HUDEP-2 (cell line): ENCODE results near the gene RPS6KA3.

ENCODE experiments used
- DNase-seq, 76 experiments: peaks; one replicate each; lab custom pipeline; 2025; ENCODE audit not compliant: unreplicated experiment in 76 of 76; lab: John Stamatoyannopoulos, UW

RPS6KA3 gene

DNA sequence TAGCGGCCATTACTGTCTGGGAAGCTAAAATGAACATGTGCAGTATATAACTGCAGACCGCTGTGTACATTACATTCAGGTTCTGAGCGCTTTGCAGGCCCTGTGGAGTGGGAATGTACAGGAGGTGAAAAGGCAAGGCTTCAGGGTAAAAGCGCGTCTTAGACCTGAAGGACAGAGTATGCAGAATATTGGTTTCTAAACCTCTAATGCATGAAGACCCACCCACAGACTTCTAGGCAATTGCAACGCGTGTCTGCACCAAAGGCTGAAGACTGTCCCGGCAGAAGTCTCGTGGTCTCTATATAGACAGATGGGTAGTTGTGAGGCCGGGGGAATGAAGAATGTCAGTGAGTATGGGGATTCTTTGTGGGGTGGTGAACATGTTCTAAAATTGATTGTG is 155.4 kb downstream of the RPS6KA3 start:
- no peak for DNase-seq

DNA sequence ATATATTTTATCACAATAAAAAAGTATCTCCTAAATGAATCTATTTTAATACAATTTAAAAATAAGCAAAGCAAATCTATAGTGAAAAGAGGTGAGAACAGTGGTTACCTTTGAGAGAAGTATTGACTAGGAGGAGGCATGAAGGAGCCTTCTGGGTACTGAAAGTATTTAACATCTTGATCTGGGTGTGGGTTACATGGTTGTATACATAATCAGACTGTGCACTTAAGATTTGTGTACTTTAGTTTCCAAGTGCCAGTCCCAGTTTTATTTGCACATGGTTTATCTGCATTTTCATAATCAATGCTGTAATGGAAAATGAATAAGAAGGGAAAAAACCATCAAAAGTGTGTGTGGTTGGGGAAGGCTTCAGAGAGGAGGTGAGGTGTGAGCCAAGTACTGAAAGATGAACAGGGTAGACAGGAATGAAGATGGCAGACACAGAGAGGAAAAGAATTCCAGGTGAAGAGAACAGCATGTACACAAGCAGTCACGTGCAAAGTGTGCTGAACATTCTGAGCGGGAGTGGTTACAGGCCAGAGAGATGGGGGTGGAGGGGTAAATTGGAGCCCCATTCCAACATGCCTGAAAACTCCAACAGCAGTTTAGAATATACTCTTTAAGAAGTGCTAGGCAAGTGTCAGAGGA is 164.7 kb downstream of the RPS6KA3 start:
- no peak for DNase-seq
